Mesenteric fat pad (tissue), 1 donor: ENCODE data around the gene ATPAF2. TPM values are rescaled to one million over a fixed set of nuclear protein-coding genes. Genes with fewer than 3 reads are reported as not detected.

ENCODE experiments used
- total RNA-seq: library from RNA; stranded (reverse); fragmentation: NEBNext Ultra II Directional; extraction: Animal tissue kit (Norgen Biotek cat#: 25700); gene quantifications from one replicate; pipeline ENCODE4 v1.2.1, GENCODE V29; 2021
- donor health status: DM: yes; HTN: yes; CAD: no.

ATPAF2 gene
- total RNA-seq, 1 donor from 2014 or later = 20.8 TPM

Other genes starting within 250 kb of the ATPAF2 start
- gene SREBF1, start 202.2 kb downstream of the ATPAF2 start, total RNA-seq = 39.9 TPM
- gene TOM1L2, start 66.8 kb downstream of the ATPAF2 start, total RNA-seq = 43.7 TPM
- gene DRC3, start 66.3 kb downstream of the ATPAF2 start, total RNA-seq = 0.32 TPM
- gene GID4, start 240 bp upstream of the ATPAF2 start, total RNA-seq = 17.4 TPM
- 36.3 TPM for gene DRG2, start 48.8 kb upstream of the ATPAF2 start, total RNA-seq
- gene MYO15A, start 69.6 kb upstream of the ATPAF2 start, total RNA-seq = 0.71 TPM
- 86.9 TPM for gene ALKBH5, start 144.7 kb upstream of the ATPAF2 start, total RNA-seq
- 12.0 TPM for gene LLGL1, start 186.5 kb upstream of the ATPAF2 start, total RNA-seq
- 269 TPM for gene FLII, start 219.6 kb upstream of the ATPAF2 start, total RNA-seq
- 4.6 TPM for gene MIEF2, start 221.5 kb upstream of the ATPAF2 start, total RNA-seq